ENCODE data around the gene CRYBG2.
"Not testable (repeated sequence)": the region's sequence is repeated elsewhere in the genome, so short reads cannot be mapped to it uniquely, and the experiment has no call there.

Gene CRYBG2

DNA sequence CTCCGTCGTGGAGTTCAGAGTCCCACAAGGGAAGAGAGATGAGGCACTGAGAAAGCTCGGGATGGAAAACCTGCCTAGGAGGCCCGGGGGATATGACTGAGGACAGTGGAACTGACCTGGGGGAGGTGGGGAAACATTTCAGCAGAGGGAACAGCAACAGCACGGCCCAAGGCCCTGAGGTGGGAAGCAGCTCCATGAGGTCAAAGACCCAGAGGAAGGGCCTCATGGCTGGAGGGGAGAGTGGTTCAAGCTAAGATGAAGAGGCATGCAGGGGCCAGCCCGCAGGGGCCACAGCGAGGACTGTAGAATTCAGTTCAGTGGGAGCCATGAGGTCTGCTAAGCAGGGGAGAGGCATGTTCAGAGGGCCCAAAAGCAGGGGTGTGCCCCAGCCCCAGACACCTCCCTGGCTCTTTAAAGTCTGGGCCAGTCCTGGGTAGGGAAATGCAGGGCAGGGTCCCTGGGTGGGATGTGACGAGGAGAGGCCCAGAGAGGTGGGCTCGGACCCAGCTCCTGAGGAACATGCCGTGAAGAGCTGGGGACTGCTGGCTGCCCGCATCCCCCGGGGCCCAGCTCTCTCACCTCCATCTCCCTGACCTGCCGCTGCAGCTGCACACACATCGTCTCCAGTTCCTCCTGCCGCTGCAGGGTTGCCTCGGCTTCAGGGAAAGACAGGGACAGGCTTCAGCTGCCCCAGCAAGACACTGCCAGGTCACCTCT lies 57.4 kb downstream of the CRYBG2 start:
- in situ Hi-C loops (cut with HindIII; ENCODE audit: low sequenced_read_pairs) = no loop called here

DNA sequence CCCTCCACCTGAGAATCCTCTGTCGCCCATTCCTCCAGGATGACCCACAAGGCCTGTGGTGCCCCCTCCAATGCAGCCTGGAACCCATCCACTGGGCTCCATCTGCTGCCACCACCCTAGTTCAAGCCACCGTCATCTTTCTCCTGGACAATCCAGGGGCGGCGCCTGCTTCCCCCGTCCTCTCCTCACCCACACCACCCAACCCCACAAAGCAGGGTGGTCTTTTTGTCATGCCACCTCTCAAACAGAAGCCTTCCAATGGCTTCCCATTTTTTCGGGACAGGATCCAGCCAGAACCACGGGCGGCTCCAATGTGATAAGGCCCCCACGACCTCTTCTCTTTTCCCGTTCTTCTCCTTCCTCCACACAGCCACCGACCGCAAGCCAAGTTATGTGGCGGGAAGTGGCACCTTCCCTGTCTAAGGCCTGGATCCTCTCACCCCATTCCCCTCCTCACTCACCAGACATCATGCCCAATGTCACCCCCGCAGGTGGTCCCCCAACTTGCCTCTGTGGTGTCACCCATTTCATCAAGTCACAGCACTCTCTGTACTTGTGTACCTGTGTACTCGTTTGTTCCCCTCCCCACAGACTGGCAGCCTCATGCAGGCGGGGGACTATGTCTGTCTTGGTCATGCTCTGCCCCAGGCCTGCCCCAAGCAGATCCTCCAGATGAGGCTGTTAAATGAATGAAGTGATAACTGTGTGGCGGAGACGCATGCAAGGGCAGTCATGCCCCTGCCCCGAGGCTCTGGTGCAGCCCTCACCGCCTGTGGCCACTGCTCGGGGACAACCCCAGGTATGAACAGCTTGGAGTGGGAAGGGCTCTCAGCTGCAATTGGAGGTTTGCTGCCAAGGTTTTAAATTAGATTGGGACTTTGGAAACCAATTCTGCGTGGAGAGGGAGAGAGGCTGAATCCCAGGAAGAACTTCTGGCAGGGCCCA lies 58.5 kb downstream of the CRYBG2 start:
- in situ Hi-C loops (cut with HindIII; ENCODE audit: low sequenced_read_pairs) = no loop called here

DNA sequence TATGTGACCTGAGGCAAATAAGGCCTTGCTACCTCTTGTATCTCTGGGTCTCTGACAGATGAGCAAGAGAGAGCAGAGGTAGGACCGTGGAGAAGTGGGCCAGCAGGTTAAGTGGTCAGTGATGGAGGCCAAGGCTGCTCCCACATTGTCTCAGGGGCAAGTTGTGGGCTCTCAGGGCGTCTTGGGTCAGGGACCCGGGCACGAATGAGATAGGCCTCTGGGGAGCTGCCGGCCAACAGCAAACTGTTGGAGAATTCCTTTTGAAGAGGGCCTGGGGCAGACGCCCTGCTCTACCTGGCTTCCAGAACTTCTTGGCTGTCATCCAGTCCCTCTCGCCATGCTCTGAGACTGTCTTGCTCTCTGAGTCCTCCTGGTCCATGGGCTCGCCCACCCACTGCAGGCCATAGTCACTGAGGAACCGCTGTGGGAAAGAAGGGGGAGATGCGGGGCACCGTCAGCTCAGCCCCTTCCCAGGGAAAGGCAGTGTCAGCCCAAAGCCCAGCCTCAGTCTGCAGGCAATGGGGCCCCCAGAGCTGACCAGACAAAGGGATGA lies 59.9 kb downstream of the CRYBG2 start:
- in situ Hi-C loops (cut with HindIII; ENCODE audit: low sequenced_read_pairs) = no loop called here

DNA sequence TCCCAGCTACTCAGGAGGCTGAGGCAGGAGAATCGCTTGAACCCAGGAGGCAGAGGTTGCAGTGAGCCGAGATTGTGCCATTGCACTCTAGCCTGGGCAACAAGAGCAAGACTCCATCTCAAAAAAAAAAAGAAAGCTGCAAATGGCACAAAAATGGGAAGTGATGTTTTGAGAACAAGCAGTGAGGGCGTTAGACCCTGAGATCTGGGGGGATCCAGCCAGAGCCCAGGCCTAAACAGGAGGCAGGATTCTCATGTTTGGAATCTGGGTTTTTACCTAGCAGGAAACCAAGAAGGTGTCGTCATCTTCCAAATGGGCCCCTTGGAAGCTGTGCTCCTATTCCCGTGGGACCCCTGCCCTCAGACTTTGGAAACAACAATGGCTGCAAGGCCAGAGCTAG lies 61.2 kb downstream of the CRYBG2 start:
- in situ Hi-C loops (cut with HindIII; ENCODE audit: low sequenced_read_pairs) = not testable (repeated sequence)

DNA sequence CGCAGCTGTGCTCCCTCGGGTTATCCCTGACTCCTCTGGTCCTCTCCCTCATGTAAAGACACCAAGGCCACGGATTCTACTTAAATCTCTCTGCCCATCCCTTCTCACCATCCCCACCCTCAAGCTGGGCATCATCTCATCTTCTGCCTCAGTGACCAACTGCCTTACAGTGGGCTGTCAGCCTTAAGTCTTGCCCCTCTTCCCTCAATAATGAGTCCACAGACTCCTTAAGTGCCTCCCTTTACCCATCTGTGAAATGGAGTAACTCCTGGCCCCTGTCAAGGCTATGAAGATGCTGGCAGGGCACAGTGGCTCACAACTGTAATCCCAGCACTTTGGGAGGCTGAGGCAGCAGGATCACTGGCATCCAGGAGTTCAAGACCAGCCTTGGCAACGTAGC lies 62.0 kb downstream of the CRYBG2 start:
- in situ Hi-C loops (cut with HindIII; ENCODE audit: low sequenced_read_pairs) = no loop called here

DNA sequence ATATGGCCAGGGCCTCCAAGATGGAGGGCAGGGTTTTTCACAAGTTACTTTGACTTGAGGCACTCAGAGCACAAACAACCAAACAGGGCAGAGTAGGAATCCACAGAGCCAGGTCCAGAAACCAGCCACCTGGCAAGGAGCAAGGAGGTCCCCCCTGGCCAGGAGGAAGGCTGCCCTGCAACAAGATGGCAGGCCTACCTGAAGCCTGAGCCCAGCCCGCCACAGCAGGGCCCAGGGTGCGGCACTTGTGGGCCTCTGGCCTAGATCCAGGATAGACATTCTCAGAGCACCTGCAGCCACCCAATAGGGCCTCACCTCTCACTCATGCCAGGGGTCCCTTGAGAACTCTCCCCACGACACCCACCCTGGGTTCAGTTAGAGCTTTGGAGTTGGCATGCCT lies 62.5 kb downstream of the CRYBG2 start:
- in situ Hi-C loops (cut with HindIII; ENCODE audit: low sequenced_read_pairs) = no loop called here

DNA sequence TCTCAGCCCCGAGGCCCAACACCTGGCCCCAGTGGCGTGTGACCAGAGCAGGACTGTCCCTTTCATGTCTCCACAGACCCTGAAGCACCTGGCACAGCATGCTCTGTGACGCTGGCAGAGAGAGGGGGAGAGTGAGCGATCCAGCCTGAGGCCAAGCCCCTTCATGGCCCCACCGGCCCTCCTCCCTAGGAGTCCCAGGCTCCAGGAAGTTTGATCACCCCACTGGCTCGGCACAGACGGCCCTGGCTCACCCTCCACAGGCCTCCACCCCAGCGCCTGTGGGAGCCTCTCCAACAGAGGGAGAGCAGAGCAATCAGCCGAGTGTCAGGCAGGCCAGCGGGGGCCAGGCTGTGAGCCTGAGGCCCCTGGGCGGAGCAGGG lies 63.1 kb downstream of the CRYBG2 start:
- in situ Hi-C loops (cut with HindIII; ENCODE audit: low sequenced_read_pairs) = no loop called here

DNA sequence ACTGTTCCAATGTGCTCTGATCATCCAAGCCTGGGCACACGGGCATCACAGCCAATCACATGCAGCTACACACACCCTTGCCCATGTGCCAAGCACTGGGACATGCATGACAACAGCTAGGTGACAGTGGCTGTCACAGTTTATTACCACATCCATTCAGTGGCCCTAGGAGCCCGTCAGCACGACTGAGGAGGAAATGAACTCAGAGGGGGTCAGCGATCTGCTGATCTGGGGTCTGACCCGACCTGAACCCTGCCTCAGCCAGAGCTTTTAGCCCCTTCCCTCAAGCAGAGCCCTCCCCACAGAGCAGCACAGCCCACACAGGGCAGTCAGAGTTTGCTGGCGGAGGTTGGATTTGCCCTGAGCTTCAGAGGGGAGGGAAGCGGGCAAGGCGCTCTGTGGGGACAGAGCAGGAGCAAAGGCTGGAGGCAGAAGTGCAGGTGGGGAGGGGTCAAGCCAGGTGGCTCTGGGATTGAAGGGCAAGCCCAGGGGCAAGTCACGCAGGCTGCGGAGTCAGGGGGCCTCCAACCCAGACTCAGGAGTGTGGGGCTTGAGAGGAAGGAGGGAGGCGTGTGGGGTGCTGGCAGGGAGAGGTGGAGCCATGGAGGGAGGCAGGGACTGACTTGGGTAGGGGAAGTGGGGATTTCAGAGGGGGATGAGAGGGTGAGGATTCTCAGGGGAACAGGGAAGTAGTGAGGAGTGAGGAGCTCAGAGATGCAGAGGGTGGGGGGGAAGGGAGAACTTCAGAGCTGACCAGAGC lies 63.6 kb downstream of the CRYBG2 start:
- in situ Hi-C loops (cut with HindIII; ENCODE audit: low sequenced_read_pairs) = no loop called here

DNA sequence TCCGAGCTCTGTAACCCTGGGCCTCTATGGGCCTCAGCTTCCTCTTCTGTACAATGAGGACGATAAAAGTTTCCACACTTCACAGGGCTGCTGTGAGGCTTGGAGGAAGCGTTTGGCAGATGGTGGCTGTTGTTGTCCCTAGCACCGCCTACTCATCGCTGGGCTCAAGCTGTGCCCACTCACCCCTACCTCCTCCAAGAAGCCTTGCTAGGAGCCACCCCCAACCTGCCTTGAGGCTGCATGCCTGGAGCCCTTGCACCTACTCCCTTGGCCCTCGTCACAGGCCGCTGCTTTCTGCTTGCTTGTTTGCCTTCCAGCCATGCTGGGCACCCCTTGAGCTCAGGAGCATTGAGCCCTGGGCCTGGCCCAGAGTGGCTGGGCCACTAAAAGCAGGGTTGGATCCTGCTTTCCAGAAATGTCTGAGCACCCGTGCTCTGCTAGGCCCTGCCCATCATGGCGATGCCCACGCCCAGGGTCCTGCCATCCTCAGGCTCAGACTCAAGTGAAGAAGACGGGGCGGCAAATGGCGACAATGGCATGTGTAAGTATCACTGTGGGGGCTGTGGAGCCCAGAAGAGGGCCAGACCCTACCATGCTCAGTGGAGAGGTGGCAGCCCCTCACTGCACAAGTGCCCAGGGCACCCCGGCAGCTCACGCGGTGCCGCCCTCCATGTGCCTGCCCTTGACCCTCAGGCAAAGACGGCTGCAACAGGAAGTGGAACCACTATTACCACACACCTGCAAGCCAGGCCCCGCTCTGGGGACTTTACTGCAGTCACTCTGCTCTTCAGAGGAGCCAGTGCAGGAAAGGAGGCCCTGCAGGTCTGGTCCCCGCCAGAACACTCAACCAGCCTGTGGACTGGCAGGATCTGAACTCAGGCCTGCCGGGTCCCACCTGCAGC lies 64.5 kb downstream of the CRYBG2 start:
- in situ Hi-C loops (cut with HindIII; ENCODE audit: low sequenced_read_pairs) = no loop called here

DNA sequence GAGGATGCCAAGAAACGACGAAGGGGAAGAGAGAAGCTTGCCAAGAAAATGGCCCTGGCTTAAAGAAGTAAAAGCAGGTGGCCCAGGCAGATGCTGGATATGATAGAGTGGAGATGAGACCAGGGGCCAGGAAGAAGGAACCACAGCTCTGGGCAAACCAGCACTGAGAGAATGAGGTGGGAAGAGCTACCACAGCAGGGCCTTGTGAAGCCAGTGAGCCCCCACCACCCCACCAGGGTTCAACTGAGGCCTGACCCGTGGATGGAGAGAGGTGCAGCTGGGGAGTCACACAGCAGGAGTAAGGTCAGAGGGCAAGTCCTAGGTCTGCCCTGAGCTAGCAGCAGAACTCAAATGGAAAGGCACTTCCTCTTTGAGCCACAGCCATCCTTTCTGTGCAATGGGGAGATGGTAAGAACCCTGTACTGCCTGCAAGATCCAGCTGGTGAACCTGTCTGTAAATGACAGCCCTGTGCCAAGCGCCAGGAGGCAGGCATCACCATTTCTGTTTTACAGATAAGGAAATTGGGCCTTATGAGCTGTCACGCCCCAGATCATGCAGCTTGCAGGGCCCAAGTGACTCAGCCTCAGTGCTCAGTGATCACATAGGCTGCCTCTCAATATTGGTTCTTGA lies 65.5 kb downstream of the CRYBG2 start:
- in situ Hi-C loops (cut with HindIII; ENCODE audit: low sequenced_read_pairs) = no loop called here

DNA sequence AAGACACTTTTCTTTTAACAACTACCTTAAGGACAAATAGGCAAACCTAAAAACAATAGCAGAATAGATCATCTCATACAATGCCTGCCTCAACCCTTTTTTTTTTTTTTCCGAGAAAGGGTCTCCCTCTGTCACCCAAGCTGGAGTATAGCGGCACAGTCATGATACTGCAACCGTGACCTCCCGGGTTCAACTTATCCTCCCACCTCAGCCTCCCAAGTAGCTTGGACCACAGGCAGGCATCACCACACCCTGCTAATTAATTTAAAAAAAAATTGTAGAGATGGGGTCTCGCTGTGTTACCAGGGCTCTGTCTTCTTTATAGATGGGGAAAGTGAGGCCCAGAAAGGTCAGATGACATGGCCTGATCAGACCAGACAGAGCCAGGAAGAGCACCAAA lies 66.1 kb downstream of the CRYBG2 start:
- in situ Hi-C loops (cut with HindIII; ENCODE audit: low sequenced_read_pairs) = no loop called here

DNA sequence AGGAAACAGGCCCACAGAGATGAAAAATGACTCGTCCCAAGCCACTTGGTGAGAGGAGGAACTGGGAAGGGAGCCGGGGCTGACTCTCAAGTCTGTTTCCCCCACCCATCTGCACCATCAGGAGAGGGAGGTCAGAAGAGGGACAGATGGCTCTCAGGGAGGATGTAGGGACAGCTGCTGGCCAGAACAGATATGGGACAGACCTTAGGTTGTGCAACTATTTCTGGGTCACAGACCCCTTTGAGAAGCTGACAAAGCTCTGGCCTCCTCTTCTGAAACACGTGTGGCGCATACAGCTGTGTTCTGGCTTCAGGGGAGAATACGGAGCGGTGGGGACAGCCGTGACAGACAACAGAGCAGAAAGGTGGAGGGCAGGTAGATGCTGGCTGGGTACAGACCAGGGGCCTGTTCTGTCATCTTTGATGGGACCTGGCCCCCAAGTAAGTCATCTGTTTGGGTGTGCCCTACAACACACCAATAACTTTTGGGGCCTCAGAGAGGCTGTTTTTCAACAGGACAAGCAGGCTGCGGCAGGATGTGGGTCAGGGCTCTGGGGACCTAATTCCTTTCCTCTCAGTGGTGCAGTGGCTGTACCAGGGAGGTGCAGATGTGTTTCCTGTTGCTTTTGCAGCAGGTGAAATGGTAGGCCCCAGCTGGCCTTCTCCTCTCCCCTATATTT lies 66.8 kb downstream of the CRYBG2 start:
- in situ Hi-C loops (cut with HindIII; ENCODE audit: low sequenced_read_pairs) = no loop called here

DNA sequence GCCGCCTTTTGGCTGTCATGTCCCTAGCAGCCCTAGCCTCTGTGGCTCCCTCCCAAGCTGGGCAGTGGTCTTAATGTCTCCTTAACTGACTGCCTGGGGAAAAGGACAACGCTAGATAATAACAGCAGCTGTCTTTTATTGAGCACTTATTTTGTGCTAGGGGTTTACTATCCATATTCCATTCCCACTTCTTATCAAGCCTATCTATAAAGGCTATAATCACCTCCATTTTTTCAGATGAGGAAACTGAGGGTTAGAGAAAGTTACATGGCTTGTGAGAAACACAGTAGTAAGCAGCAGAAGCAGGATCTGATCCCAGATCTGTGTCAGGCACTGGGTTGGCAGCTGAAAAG lies 67.9 kb downstream of the CRYBG2 start:
- in situ Hi-C loops (cut with HindIII; ENCODE audit: low sequenced_read_pairs) = no loop called here

DNA sequence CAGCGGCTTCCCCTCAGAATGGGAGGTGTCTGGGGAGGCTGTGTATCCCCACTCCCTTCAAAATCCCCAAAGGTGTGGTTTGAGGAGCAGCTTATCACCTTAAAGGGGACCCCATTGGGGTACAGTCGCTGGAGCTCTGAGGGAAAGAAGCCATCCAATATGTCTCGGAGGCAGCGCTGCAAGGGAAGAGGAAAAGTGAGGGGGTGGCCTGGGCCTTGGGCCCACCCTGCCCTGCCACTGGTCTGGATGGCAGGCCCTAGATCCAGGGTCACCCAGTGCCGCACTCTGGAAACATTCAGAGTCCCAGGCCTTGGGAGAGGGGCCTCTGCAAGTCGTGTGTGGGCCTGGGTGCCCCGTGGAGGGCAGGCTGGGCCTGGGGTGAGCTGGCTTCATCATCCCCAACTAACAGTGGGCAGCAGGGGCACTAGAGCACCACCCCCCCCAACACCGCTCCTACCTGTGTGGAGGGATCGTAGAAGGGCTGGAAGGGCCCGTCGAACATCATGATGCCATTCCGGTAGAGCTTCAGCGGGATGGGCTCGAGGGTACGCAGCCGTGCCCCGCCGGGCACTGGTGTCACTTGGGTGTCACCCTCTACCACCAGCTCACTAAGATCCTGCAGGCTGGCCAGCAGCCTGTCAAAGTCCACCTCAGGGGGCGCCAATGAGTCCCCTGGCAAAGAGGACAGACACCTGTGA lies 68.4 kb downstream of the CRYBG2 start:
- in situ Hi-C loops (cut with HindIII; ENCODE audit: low sequenced_read_pairs) = no loop called here

DNA sequence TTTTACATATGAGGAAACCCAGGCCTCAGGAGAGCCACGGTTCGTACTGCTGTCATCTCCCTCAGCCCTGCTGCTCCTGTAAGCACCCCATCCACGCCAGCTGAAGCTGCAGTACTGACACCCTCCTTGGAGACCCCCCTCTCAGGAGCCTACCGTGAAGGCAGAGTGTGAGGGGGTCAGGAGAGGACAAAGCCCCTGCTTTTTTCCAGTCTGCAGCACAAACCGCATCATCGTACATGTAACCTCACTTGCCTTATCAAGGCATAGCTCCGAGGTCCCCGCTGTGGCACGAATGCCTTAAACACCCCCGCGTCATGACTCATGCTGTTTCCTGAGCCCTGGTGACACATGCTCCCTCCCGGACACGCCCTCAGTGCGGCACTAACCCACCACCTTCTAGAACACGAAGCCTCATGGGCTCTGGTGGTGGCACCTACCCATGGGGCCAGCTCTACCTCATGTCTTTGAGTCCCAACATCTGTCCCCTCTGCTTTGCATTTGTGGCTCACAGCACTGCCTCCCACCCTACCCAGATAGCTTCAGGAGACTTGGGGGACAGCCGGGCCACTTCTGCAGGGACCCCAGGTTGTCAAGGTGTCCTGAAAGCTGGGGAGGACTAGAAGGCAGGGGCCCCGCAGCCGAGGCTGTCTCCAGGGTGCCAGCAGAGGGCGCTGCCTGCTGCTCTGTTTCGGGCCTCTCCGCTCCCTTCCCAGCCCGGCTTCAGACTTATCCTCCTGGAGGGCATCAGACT lies 69.2 kb downstream of the CRYBG2 start:
- in situ Hi-C loops (cut with HindIII; ENCODE audit: low sequenced_read_pairs) = no loop called here

DNA sequence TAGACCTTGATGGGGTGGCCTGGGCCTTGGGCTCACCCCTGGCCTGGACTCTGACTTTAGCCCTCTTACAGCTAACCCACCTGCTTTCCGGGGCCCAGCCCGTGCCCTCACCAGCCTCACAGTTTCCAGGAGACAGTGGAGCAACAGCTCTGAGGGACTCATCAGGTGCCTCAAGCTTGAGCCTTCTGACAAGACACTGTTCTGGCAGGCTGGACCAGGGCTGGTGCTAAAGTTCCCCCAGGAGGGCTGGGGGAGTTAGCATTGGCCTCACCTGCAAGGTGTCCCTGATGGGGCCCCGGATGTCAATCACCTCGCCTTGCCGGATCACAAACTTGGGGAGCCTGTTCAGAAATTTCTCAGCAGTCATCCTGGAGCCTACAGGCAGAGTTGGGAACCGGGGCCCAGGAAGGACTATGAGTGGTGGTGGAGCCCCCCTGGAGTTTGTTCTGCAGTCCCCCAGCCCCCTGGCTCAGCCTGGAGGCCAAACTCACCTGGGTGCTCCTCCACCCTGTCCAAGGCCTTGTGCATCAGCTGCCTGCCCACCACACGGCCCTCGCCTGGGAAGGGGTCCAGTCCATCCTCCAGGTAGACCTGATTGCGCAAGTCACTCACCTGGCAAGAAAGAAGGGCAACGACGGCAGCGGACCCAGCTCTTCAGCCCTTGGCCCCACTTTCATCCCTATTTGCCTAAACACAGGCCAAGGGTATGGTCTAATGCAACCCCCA lies 69.9 kb downstream of the CRYBG2 start:
- in situ Hi-C loops (cut with HindIII; ENCODE audit: low sequenced_read_pairs) = no loop called here

DNA sequence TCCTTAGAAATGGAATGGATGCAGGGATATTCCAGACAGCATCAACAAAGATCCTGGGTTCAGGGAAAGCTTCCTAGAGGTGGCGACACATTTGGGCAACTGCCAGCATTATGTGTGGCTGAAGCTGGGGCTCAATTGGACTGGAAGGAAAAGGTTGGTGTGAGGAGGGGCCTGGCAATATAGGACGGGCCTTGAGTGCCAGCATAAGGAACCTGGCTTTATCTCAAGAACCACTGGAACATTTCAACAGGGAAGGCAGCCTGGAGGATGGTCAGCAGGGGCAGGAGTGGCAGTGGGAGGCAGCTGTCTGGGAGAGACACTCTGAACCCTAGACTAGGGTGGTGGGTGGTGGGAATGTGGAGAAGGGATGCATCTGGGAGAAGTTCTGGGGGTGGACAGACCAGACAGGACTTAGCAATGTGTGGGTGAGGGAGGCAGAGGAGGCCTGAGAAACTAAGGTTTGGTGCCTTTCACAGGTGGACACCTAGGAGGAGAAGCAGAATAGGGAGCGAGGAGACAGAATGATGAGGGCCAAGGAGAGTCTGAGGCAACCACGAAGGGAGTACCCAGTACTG lies 70.6 kb downstream of the CRYBG2 start:
- in situ Hi-C loops (cut with HindIII; ENCODE audit: low sequenced_read_pairs) = no loop called here

Measured in DLD1 (cell line).